Fibroblast of lung (primary cell): ENCODE measurements around the gene CTBP2. TPM values are rescaled to one million over a fixed set of nuclear protein-coding genes. Genes with fewer than 3 reads are reported as not detected.

Experiments
- DNase-seq, 2 donors: peaks; one replicate each; pipeline versions ENCODE4 v3.0.0 to v3.0.0-alpha.2; 2010; ENCODE audit warnings: low read depth in 2 of 2
- H2AFZ ChIP-seq: 2 replicates; pipeline ENCODE4 v1.5.1; 2012; ENCODE audit warnings: low read length, control low read depth, inconsistent platforms
- H3K27ac ChIP-seq: 2 replicates; pipeline ENCODE4 v1.5.1; 2011; ENCODE audit warnings: low read length, control low read depth; ENCODE audit not compliant: insufficient read depth
- H3K27me3 ChIP-seq: 2 replicates; pipeline ENCODE4 v1.5.1; 2011; ENCODE audit warnings: mild to moderate bottlenecking, low read length; ENCODE audit not compliant: control insufficient read depth, insufficient read depth
- H3K36me3 ChIP-seq: 2 replicates; pipeline ENCODE4 v1.5.1; 2011; ENCODE audit warnings: low read length; ENCODE audit not compliant: control insufficient read depth, insufficient read depth
- H3K4me1 ChIP-seq: 2 replicates; pipeline ENCODE4 v1.5.1; 2011; ENCODE audit warnings: low read length; ENCODE audit not compliant: control insufficient read depth, insufficient read depth; ENCODE audit errors: extremely low read depth
- H3K4me2 ChIP-seq: 2 replicates; pipeline ENCODE4 v1.5.1; 2011; ENCODE audit warnings: low read length, control low read depth; ENCODE audit not compliant: insufficient read depth; ENCODE audit errors: extremely low read depth
- H3K4me3 ChIP-seq, 4 experiments: fragments of 200-600 bp in 1 of 4; sonication (generic) in 1 of 4; replicated peaks in 1 of 4; 2 replicates each; pipeline ENCODE4 v1.5.1; 2011 to 2016; ENCODE audit warnings: low read length in 4 of 4, low read depth in 3 of 4, mild to moderate bottlenecking in 3 of 4, control low read depth in 2 of 4, inconsistent platforms in 1 of 4, mixed read lengths in 1 of 4; ENCODE audit not compliant: insufficient read depth in 1 of 4; ENCODE audit errors: control extremely low read depth in 1 of 4
- H3K79me2 ChIP-seq: 2 replicates; pipeline ENCODE4 v1.5.1; 2012; ENCODE audit warnings: mild to moderate bottlenecking, low read length, inconsistent platforms; ENCODE audit not compliant: control insufficient read depth, insufficient read depth
- H3K9ac ChIP-seq: 2 replicates; pipeline ENCODE4 v1.5.1; 2011; ENCODE audit warnings: mild to moderate bottlenecking, low read length, control low read depth; ENCODE audit not compliant: insufficient read depth
- H3K9me3 ChIP-seq: 2 replicates; pipeline ENCODE4 v1.5.1; 2012; ENCODE audit warnings: low read depth, low read length; ENCODE audit not compliant: control insufficient read depth, insufficient read depth
- H4K20me1 ChIP-seq: 2 replicates; pipeline ENCODE4 v1.5.1; 2011; ENCODE audit warnings: low read length; ENCODE audit not compliant: control insufficient read depth, insufficient read depth; ENCODE audit errors: extremely low read depth
- CTCF ChIP-seq, 2 donors: IDR thresholded peaks in 1 of 2; conservative IDR thresholded peaks in 1 of 2; 1 replicate in 1 of 2; 2 replicates in 1 of 2; pipeline ENCODE4 v1.5.1; 2011 to 2012; ENCODE audit warnings: low read length in 2 of 2, control low read depth in 1 of 2, inconsistent platforms in 1 of 2, low read depth in 1 of 2, mild to moderate bottlenecking in 1 of 2
- EZH2 ChIP-seq: IDR thresholded peaks from 2 replicates; pipeline ENCODE4 v1.5.1; 2012; ENCODE audit warnings: low read length, control low read depth, mild to moderate bottlenecking; ENCODE audit errors: missing control alignments
- polyA plus RNA-seq, 2 donors: library from polyadenylated mRNA; depleted of rRNA in 1 of 2; stranded (reverse) in 1 of 2; unstranded in 1 of 2; fragments of >200 nt; gene quantifications; 2 replicates each; pipeline ENCODE4 v1.2.1, GENCODE V29; 2011 to 2012; ENCODE audit warnings: missing spikeins in 1 of 2
- total RNA-seq: library from RNA; depleted of rRNA; stranded (reverse); fragments of >200 nt; gene quantifications from 2 replicates; pipeline ENCODE4 v1.2.1, GENCODE V29; 2014

The CTBP2 gene
- total and polyA plus RNA-seq, 2 donors (not counting 1 experiment from before 2014, with no cell fraction given), result 72.1 to 73.3 TPM

- peak; percentile 68 to 71 for DNase-seq
- H3K9ac ChIP-seq, result peak overlapping the region; percentile 10
- H3K4me2 ChIP-seq, result peak overlapping the region; percentile 30
- H3K4me3 ChIP-seq, result no peak overlapping the region
- no peaks in the 10 kb centered on the region for H3K9me3 ChIP-seq
- no peaks in the 10 kb centered on the region for H3K36me3 ChIP-seq
- no peaks in the 10 kb centered on the region for H3K27me3 ChIP-seq
- H3K27ac ChIP-seq, result peak overlapping the region; percentile 19
- no peak for TF ChIP-seq EZH2
- no peak for TF ChIP-seq CTCF (conservative IDR thresholded peaks at IDR 0.05 in 1 of 2, IDR thresholded peaks at IDR 0.05 in 1 of 2; ENCODE audit: low read depth in 1 of 2, low read length in 2 of 2)
- peaks cover 31% of the 10 kb centered on the region for H3K4me1 ChIP-seq
- peaks cover 67% of the 10 kb centered on the region for H3K79me2 ChIP-seq
- no peak overlapping the region for H2AFZ ChIP-seq
- no peaks in the 10 kb centered on the region for H4K20me1 ChIP-seq
Observed at GRCh38 chr10:125093199-125093973, 67.0 kb downstream of the CTBP2 start.

GRCh38 chr10:125092564-125093031 is 67.8 kb downstream of the CTBP2 start:
- Histone ChIP-seq H3K27me3 (no peaks in the 10 kb centered on the region), H3K27ac (peak overlapping the region; percentile 19), H3K4me3 (no peak overlapping the region), H3K9me3 (no peaks in the 10 kb centered on the region), H3K36me3 (peaks cover 2% of the 10 kb centered on the region), H3K4me1 (peaks cover 31% of the 10 kb centered on the region), H3K9ac (no peak overlapping the region), H3K79me2 (peaks cover 68% of the 10 kb centered on the region), H2AFZ (no peak overlapping the region), H4K20me1 (no peaks in the 10 kb centered on the region), H3K4me2 (no peak overlapping the region)
- no peak for DNase-seq
- TF ChIP-seq CTCF (conservative IDR thresholded peaks at IDR 0.05 in 1 of 2, IDR thresholded peaks at IDR 0.05 in 1 of 2; ENCODE audit: low read depth in 1 of 2, low read length in 2 of 2), result no peak
- TF ChIP-seq EZH2, result no peak

- Histone ChIP-seq H3K4me3 (no peak overlapping the region), H3K4me2 (no peak overlapping the region), H4K20me1 (no peaks in the 10 kb centered on the region), H3K9ac (no peak overlapping the region), H3K27me3 (no peaks in the 10 kb centered on the region), H3K36me3 (peaks cover 5% of the 10 kb centered on the region), H3K79me2 (peaks cover 68% of the 10 kb centered on the region), H3K27ac (no peak overlapping the region), H2AFZ (no peak overlapping the region), H3K9me3 (no peaks in the 10 kb centered on the region), H3K4me1 (peaks cover 31% of the 10 kb centered on the region)
- DNase-seq, result peak in 1 of 2 donors; percentile 55
- TF ChIP-seq CTCF (conservative IDR thresholded peaks at IDR 0.05 in 1 of 2, IDR thresholded peaks at IDR 0.05 in 1 of 2; ENCODE audit: low read depth in 1 of 2, low read length in 2 of 2) (no peak), EZH2 (no peak)
Observed at GRCh38 chr10:125091891-125092290, 68.5 kb downstream of the CTBP2 start.
